ENCODE measurements around the gene LRRFIP1.

LRRFIP1 gene

GRCh38 chr2:237597196-237598145 lies 29.9 kb upstream of the LRRFIP1 start:
- Histone ChIP-seq H3K4me2 (ENCODE audit: low read length) (no peak overlapping the region), H3K36me3 (ENCODE audit: control insufficient read depth, low read length) (no peaks in the 10 kb centered on the region), H3K4me3 (ENCODE audit: low read length) (no peak overlapping the region), H3K79me2 (ENCODE audit: control insufficient read depth, low read length) (no peaks in the 10 kb centered on the region), H3K27me3 (ENCODE audit: control insufficient read depth, low read length) (peaks cover 2% of the 10 kb centered on the region), H4K20me1 (ENCODE audit: control insufficient read depth, insufficient read depth, low read depth, low read length) (no peaks in the 10 kb centered on the region), H3K9me2 (replicated peaks; ENCODE audit: control insufficient read depth, low read length) (no peaks in the 10 kb centered on the region), H3F3A (ENCODE audit: control insufficient read depth, insufficient read depth) (no peaks in the 10 kb centered on the region), H3K9me3 (ENCODE audit: control insufficient read depth, insufficient read depth, low read length) (no peaks in the 10 kb centered on the region), H3K4me1 (ENCODE audit: control insufficient read depth, low read length) (no peaks in the 10 kb centered on the region), H3K27ac (ENCODE audit: low read depth, low read length) (no peak overlapping the region)
- no peak for TF ChIP-seq CTCF (IDR thresholded peaks at IDR 0.05; ENCODE audit: low read depth, low read length, poor library complexity, severe bottlenecking)
- TF ChIP-seq EZH2phosphoT487 (IDR thresholded peaks at IDR 0.05; ENCODE audit: borderline replicate concordance, low read length), result no peak

GRCh38 chr2:237598468-237599208 lies 28.7 kb upstream of the LRRFIP1 start:
- H3K4me1 ChIP-seq (ENCODE audit: control insufficient read depth, low read length), result peaks cover 5% of the 10 kb centered on the region
- H4K20me1 ChIP-seq (ENCODE audit: control insufficient read depth, insufficient read depth, low read depth, low read length), result no peaks in the 10 kb centered on the region
- H3K27ac ChIP-seq (ENCODE audit: low read depth, low read length), result no peak overlapping the region
- H3K4me3 ChIP-seq (ENCODE audit: low read length), result no peak overlapping the region
- no peaks in the 10 kb centered on the region for H3K36me3 ChIP-seq (ENCODE audit: control insufficient read depth, low read length)
- H3K9me3 ChIP-seq (ENCODE audit: control insufficient read depth, insufficient read depth, low read length), result no peaks in the 10 kb centered on the region
- H3K4me2 ChIP-seq (ENCODE audit: low read length), result no peak overlapping the region
- no peaks in the 10 kb centered on the region for H3K9me2 ChIP-seq (replicated peaks; ENCODE audit: control insufficient read depth, low read length)
- H3F3A ChIP-seq (ENCODE audit: control insufficient read depth, insufficient read depth), result no peaks in the 10 kb centered on the region
- H3K79me2 ChIP-seq (ENCODE audit: control insufficient read depth, low read length), result no peaks in the 10 kb centered on the region
- TF ChIP-seq CTCF (IDR thresholded peaks at IDR 0.05; ENCODE audit: low read depth, low read length, poor library complexity, severe bottlenecking), result no peak
- TF ChIP-seq EZH2phosphoT487 (IDR thresholded peaks at IDR 0.05; ENCODE audit: borderline replicate concordance, low read length), result no peak
- H3K27me3 ChIP-seq (ENCODE audit: control insufficient read depth, low read length), result peaks cover 2% of the 10 kb centered on the region

DNA sequence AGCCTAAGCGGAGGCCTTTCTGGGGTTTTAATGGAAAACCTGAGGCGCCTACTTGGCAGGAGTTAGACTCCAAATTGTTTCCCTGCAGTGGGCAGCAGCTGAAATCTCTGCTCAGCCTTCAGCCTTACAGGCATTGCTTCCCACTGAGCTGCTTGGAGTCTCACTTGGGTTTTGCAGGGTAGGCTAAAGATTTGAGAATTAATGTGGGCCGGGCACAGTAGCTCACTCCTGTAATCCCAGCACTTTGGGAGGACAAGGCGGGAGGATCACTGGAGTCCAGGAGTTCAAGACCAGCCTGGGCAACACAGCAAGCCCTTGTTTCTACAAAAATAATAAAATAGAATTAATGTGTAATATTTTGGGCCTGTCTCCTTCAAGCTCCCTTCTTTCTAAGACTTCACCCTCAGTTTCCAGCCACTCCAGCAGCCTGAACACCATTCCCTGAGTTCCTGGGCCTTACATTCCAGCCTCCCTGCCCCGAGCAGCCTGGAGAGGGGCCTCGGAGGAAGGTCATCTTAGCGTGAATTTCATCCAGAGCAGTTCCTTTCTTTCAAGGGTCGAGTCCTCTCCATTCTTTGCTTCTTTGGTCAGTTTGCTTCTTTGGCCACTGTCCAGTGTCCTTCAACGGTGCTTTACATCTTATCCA lies 27.8 kb upstream of the LRRFIP1 start:
- TF ChIP-seq CTCF (IDR thresholded peaks at IDR 0.05; ENCODE audit: low read depth, low read length, poor library complexity, severe bottlenecking) (no peak), EZH2phosphoT487 (IDR thresholded peaks at IDR 0.05; ENCODE audit: borderline replicate concordance, low read length) (no peak)
- Histone ChIP-seq H3K27ac (ENCODE audit: low read depth, low read length) (no peak overlapping the region), H3K4me3 (ENCODE audit: low read length) (no peak overlapping the region), H3K4me2 (ENCODE audit: low read length) (no peak overlapping the region), H3K27me3 (ENCODE audit: control insufficient read depth, low read length) (peaks cover 2% of the 10 kb centered on the region), H3K9me3 (ENCODE audit: control insufficient read depth, insufficient read depth, low read length) (no peaks in the 10 kb centered on the region), H3K4me1 (ENCODE audit: control insufficient read depth, low read length) (peaks cover 10% of the 10 kb centered on the region), H3K9me2 (replicated peaks; ENCODE audit: control insufficient read depth, low read length) (no peaks in the 10 kb centered on the region), H3F3A (ENCODE audit: control insufficient read depth, insufficient read depth) (no peaks in the 10 kb centered on the region), H4K20me1 (ENCODE audit: control insufficient read depth, insufficient read depth, low read depth, low read length) (no peaks in the 10 kb centered on the region), H3K79me2 (ENCODE audit: control insufficient read depth, low read length) (no peaks in the 10 kb centered on the region), H3K36me3 (ENCODE audit: control insufficient read depth, low read length) (no peaks in the 10 kb centered on the region)
